Muscle of leg (tissue), 11 donors: ENCODE results near the gene MIPOL1. TPM values are rescaled to one million over a fixed set of nuclear protein-coding genes. Genes with fewer than 3 reads are reported as not detected.
"Not testable (repeated sequence)": the region's sequence is repeated elsewhere in the genome, so short reads cannot be mapped to it uniquely, and the experiment has no call there.

ENCODE experiments used
- DNase-seq: peaks from one replicate; pipeline ENCODE4 v3.0.0; 2013
- H3K27ac ChIP-seq: one replicate; pipeline ENCODE4 v1.5.1; 2013; ENCODE audit warnings: mild to moderate bottlenecking, low read length, control low read depth
- H3K27me3 ChIP-seq: one replicate; pipeline ENCODE4 v1.6.1; 2013; ENCODE audit warnings: low read length; ENCODE audit not compliant: control insufficient read depth, insufficient read depth
- H3K36me3 ChIP-seq: one replicate; pipeline ENCODE4 v1.6.1; 2013; ENCODE audit warnings: low read length; ENCODE audit not compliant: control insufficient read depth, insufficient read depth
- H3K4me1 ChIP-seq: one replicate; pipeline ENCODE4 v1.6.1; 2013; ENCODE audit warnings: low read length; ENCODE audit not compliant: control insufficient read depth, insufficient read depth
- H3K4me3 ChIP-seq: one replicate; pipeline ENCODE4 v1.5.1; 2013; ENCODE audit warnings: low read length, control low read depth
- H3K9me3 ChIP-seq: replicated peaks from 2 replicates; pipeline ENCODE4 v1.6.1; 2013; ENCODE audit warnings: low read depth, low read length; ENCODE audit not compliant: control insufficient read depth
- WGBS: methylation state at CpG from one replicate; pipeline ENCODE4 v1.1.5; 2013; ENCODE audit warnings: missing lambda C conversion rate; ENCODE audit not compliant: insufficient coverage; 5-methylcytosine and 5-hydroxymethylcytosine counted together
- polyA plus RNA-seq, 8 donors: library from polyadenylated mRNA; unstranded; fragments of 120-200 nt; gene quantifications; one replicate each; pipeline versions ENCODE4 v1.2.1 to v1.2.3, GENCODE V29; 2013; ENCODE audit warnings: inconsistent platforms in 1 of 8, low replicate concordance in 1 of 8; ENCODE audit not compliant: insufficient read length in 8 of 8, insufficient read depth in 1 of 8
- total RNA-seq: library from RNA; stranded (reverse); fragments of 120-200 nt; gene quantifications from one replicate; pipeline ENCODE4 v1.2.4, GENCODE V29; 2013

Gene MIPOL1
- total and polyA plus RNA-seq, 9 donors = 3.2 to 10.5 (median 4.5) TPM

- Histone ChIP-seq H3K9me3 (no peaks in the 10 kb centered on the region), H3K36me3 (no peaks in the 10 kb centered on the region), H3K4me3 (no peak overlapping the region), H3K27me3 (no peaks in the 10 kb centered on the region), H3K4me1 (no peaks in the 10 kb centered on the region), H3K27ac (no peak overlapping the region)
- WGBS = 100% methylated on average over 1 of the region's 1 CpG
- no peak for DNase-seq
Observed at GRCh38 chr14:37553935-37554550, 356.3 kb downstream of the MIPOL1 start.

DNA sequence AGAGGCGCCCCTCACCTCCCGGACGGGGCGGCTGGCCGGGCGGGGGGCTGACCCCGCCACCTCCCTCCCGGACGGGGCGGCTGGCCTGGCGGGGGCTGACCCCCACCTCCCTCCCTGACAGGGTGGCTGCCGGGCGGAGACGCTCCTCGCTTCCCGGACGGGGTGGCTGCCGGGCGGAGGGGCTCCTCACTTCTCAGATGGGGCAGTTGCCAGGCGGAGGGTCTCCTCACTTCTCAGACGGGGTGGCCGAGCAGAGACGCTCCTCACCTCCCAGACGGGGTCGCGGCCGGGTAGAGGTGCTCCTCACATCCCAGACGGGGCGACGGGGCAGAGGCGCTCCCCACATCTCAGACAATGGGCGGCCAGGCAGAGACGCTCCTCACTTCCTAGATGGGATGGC lies 357.9 kb downstream of the MIPOL1 start:
- not testable (repeated sequence) for H3K4me1 ChIP-seq, H3K27me3 ChIP-seq, H3K27ac ChIP-seq, H3K4me3 ChIP-seq, H3K9me3 ChIP-seq, H3K36me3 ChIP-seq, DNase-seq
- 100% methylated on average over 5 of the region's 33 CpGs for WGBS

DNA sequence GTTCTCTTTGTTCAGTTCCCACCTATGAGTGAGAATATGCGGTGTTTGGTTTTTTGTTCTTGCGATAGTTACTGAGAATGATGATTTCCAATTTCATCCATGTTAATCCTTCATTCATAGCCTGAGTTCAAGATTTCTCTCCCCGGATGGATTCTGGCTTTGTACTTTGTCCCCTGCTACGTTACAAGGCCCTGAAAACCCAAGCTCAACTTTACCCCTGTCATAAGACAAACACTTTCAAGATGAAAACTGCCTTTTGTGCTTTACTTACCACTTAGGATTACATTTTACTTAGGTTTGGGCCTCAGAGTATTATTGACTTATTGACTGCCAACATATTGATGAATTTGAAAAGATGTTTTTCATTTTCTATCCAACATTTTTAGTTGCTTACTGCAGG lies 361.0 kb downstream of the MIPOL1 start:
- Histone ChIP-seq H3K4me1 (no peaks in the 10 kb centered on the region), H3K36me3 (no peaks in the 10 kb centered on the region), H3K27ac (no peak overlapping the region), H3K9me3 (no peaks in the 10 kb centered on the region), H3K4me3 (no peak overlapping the region), H3K27me3 (no peaks in the 10 kb centered on the region)
- no peak for DNase-seq
- 100% methylated on average over 1 of the region's 4 CpGs for WGBS

DNA sequence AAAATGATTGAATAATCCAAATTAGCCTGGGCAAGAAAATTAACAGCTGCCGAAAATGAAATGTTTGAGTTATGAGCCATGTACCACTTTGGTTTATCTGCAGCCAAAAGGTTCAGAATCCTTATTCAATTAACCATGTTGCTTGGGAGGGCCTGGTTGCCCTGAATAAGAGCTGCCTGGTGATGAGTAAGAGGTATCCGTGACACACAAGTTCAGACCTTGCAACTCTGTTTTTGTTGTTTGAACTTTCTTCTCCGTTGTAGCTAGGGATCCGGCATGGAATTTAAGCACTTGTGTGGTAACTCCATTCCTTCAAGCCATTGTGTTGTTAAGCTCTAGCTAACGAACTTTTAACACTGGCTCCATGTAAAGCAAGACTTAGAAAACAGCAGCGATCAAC lies 361.6 kb downstream of the MIPOL1 start:
- Histone ChIP-seq H3K4me1 (no peaks in the 10 kb centered on the region), H3K36me3 (no peaks in the 10 kb centered on the region), H3K4me3 (no peak overlapping the region), H3K27ac (no peak overlapping the region), H3K27me3 (no peaks in the 10 kb centered on the region), H3K9me3 (no peaks in the 10 kb centered on the region)
- WGBS = 60% methylated on average over 1 of the region's 6 CpGs
- DNase-seq = no peak

DNA sequence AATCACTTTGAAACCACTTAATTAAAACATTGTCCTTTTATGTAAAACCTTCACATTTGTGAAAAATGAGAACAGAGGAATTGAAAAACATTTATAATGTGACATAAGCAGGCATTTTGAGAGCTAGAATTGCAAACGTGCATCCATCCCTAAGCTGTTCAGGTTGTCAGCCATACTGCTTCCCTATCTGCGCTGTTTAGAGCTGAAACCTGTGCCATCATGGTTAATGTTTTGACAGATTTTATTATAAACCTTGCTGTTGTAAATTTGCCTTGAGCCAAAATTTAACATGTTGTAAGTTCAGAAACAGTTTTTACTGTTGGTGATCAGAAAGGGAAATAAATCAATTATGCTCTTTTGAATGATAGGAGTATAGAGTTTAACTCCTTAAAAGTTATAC lies 365.5 kb downstream of the MIPOL1 start:
- H3K4me3 ChIP-seq = no peak overlapping the region
- H3K36me3 ChIP-seq = no peaks in the 10 kb centered on the region
- H3K27ac ChIP-seq = no peak overlapping the region
- H3K4me1 ChIP-seq = no peaks in the 10 kb centered on the region
- no peak for DNase-seq
- 88% methylated on average over 2 of the region's 2 CpGs for WGBS
- no peaks in the 10 kb centered on the region for H3K9me3 ChIP-seq
- H3K27me3 ChIP-seq = no peaks in the 10 kb centered on the region

DNA sequence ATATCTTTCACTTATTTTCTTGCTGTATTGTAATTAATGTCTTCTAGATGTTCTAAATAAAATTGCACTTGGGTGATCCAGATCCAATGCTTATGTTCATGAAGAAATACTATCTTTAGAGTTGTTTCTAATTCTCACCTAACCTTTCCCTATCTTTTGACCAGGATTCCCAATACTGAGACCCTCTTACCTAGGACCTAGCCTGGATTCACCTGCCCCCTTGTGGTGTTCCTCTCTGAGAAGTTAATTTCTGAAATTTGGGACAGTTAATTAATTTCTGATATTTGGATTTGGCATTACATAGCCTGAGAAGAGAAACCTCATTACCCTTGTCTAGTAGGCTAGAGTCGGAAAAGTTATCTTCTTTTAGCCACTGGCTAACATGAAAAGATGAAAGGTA lies 367.8 kb downstream of the MIPOL1 start:
- Histone ChIP-seq H3K36me3 (no peaks in the 10 kb centered on the region), H3K4me3 (no peak overlapping the region), H3K27me3 (no peaks in the 10 kb centered on the region), H3K4me1 (no peaks in the 10 kb centered on the region), H3K9me3 (no peaks in the 10 kb centered on the region), H3K27ac (no peak overlapping the region)
- no peak for DNase-seq
- WGBS = no CpG with 5 or more reads among the region's 1 CpG

DNA sequence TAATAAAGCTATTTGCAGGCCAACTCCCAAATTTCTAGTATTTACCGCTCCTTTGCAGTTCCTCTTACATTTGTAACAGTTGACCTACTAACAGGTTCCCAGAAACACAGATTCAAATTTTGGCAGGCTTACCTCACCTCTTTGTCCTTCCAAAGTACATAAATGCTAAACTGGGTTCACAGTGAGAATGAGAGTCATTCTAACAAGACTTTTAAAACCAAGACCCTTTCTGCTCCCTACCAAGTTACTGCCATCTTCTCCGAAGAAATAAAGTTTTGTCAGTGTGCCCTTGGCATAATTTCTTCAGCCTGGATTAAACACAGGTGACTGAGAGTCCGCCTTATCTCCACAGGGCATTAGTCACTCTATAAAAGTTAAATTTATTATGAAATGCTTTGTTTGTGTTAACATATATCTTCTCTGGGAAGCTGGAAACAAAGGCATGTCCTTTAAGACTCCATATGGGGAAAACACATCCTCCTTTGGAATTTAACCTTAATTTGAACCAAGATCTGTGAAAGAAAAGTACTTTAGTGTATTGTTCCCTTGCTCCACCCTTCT lies 369.2 kb downstream of the MIPOL1 start:
- no peaks in the 10 kb centered on the region for H3K27me3 ChIP-seq
- WGBS = no CpG with 5 or more reads among the region's 3 CpGs
- no peak overlapping the region for H3K4me3 ChIP-seq
- H3K4me1 ChIP-seq = no peaks in the 10 kb centered on the region
- no peaks in the 10 kb centered on the region for H3K9me3 ChIP-seq
- DNase-seq = no peak
- no peak overlapping the region for H3K27ac ChIP-seq
- no peaks in the 10 kb centered on the region for H3K36me3 ChIP-seq

DNA sequence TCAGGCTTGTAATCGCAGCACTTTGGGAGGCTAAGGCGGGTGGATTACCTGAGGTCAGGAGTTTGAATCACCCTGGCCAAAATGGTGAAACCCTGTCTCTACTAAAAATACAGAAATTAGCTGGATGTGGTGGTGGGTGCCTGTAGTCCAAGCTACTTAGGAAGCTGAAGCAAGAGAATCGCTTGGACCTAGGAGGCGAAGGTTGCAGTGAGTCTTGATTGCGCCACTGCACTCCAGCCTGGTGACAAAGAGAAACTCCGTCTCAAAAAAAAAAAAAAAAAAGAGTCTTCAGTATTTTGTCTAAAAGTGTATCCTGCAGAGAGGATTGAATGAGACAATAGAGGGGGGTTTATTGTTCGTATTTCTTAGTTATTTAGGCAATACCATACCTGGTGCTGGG lies 372.0 kb downstream of the MIPOL1 start:
- Histone ChIP-seq H3K27me3 (no peaks in the 10 kb centered on the region), H3K4me3 (no peak overlapping the region), H3K9me3 (no peaks in the 10 kb centered on the region), H3K36me3 (no peaks in the 10 kb centered on the region), H3K4me1 (no peaks in the 10 kb centered on the region), H3K27ac (no peak overlapping the region)
- WGBS = 73% methylated on average over 5 of the region's 7 CpGs
- DNase-seq = no peak

DNA sequence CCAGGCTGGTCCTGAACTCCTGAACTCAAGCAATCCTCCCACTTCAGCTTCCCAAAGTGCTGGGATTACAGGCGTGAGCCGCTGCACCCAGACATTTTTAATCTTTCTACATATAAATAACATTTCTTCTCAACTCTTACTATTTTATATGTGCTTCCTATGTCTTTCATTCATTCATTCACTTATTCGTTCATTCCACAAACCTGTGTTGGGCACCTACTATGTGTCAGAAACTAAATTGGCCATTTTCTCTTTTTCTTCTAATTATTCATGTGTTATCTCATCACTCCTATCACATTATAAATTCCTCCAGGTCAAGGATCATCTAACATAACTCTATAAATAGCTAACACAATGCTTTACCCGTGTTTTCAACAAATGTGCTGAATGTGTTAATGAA lies 373.7 kb downstream of the MIPOL1 start:
- peaks cover 7% of the 10 kb centered on the region for H3K27me3 ChIP-seq
- no peaks in the 10 kb centered on the region for H3K4me1 ChIP-seq
- 95% methylated on average over 3 of the region's 4 CpGs for WGBS
- DNase-seq = no peak
- H3K4me3 ChIP-seq = no peak overlapping the region
- H3K36me3 ChIP-seq = no peaks in the 10 kb centered on the region
- H3K9me3 ChIP-seq = no peaks in the 10 kb centered on the region
- no peak overlapping the region for H3K27ac ChIP-seq

DNA sequence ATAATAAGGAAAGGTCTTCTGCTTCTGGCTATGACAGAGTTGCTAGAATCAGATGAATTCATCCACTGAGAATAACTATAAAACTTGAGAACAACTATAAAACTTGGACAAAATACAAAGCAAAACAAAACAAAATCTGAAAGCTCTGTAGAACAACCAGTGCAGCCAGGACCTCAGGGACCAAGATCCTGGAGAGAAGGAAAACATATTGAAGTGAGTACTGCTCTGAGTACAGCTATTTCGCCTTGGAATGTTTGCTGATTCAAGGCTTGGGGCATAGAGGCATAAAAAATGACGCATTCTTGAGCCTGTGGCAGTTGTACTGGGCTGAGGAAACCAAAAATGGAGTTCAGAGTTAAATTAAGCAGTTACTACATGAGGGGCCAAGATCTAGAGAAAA lies 375.6 kb downstream of the MIPOL1 start:
- Histone ChIP-seq H3K36me3 (no peaks in the 10 kb centered on the region), H3K27ac (no peak overlapping the region), H3K27me3 (peaks cover 11% of the 10 kb centered on the region), H3K9me3 (no peaks in the 10 kb centered on the region), H3K4me3 (no peak overlapping the region), H3K4me1 (no peaks in the 10 kb centered on the region)
- DNase-seq = no peak
- WGBS = 62% methylated on average over 2 of the region's 2 CpGs

GRCh38 chr14:37579274-37579673 lies 381.5 kb downstream of the MIPOL1 start:
- H3K27me3 ChIP-seq = peaks cover 38% of the 10 kb centered on the region
- WGBS = 16% methylated on average over 6 of the region's 9 CpGs
- H3K36me3 ChIP-seq = no peaks in the 10 kb centered on the region
- no peaks in the 10 kb centered on the region for H3K9me3 ChIP-seq
- no peak overlapping the region for H3K4me3 ChIP-seq
- no peak for DNase-seq
- no peak overlapping the region for H3K27ac ChIP-seq
- H3K4me1 ChIP-seq = peaks cover 4% of the 10 kb centered on the region
